HG03558 (cell line): ENCODE data around the gene CASTOR1.
"Not testable (repeated sequence)": the region's sequence is repeated elsewhere in the genome, so short reads cannot be mapped to it uniquely, and the experiment has no call there.

Experiments used
- ATAC-seq: cut with Tn5 transposase; IDR thresholded peaks from one replicate; pipeline ENCODE4 v1.9.1; 2021; ENCODE audit warnings: moderate number of reproducible peaks; ENCODE audit not compliant: unreplicated experiment; ENCODE audit errors: extremely low read depth

The CASTOR1 gene

DNA sequence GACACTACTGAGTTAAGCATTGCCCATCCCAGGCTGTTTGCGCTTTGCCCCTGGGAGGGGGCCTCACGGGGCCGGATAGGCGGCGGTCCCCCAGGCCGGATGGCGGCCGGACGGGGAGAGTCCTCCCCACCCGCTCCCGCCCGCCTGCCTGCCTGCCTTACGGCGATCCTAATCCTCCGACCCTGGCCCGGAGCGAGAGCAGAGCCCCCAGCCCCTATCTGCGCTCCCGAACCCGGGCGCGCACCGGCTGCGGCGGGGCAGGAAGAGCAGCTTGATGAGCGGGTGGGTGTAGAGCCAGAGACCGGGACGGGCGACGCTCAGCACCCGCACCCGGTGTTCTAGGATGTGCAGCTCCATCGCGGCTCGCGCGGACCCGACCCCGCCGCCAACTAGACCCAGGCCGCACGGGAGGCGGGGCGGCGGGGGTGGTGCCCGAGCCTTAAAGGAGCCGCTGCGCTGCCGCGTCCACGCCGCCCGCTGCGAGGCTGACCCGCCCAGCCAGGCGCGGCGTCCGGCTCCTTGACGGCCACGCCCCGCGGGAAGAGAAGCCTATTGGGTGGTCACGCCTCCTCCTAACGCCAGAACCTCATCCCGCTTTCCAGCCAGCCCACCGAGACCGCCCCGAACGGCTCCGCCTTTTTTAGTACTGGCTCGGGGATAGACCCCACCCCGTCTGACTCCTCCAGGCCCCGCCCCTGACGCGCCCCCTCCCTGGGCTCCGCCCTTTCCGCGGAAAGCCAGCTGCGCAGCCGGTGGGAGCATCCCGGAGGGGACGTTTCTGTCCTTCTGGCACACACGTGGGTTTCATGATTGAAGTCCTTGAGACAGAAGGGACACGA, at the start of gene CASTOR1:
TSS of gene CASTOR1 (minus strand) at position 365 of the 839 bp plus-strand sequence. CDS start at position 357, 8 bp downstream.
- ATAC-seq = no peak

DNA sequence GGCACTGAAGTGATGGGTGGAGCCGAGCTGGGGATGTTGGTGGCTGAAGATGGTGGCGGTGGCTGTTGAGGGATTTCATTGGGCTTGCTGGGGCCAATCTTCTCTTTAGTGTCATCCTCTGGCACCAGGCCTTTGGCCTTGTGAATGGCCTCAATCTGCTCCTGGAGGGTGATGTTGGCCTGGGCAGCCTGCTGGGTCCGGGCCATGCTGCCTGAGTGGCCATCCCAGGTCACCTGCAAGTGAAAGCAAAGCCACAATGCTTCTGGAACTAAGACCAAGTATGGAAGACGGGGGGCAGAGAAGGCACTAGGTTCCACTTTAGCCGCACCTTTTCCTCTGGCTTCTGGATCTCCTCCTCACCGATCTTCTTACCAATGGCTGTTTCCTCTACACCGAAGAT, 49.5 kb upstream of the CASTOR1 start:
- ATAC-seq = no peak

DNA sequence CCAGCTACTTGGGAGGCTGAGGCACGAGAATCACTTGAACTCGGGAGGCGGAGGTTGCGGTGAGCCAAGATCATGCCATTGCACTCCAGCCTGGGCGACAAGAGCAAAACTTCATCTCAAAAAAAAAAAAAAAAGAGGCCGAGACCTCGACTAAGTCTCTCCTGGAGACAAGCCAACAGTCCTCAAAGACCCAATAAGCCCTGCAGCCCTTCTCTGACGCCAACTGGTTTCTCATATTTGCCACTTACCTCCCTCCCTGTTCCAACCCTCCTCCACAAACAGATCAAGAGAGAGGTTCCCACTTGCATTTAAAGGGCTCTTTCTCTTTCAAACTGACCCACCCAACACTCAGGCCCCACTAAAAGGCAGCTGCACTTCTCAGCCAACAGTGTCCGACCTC, 49.0 kb upstream of the CASTOR1 start:
- not testable (repeated sequence) for ATAC-seq

DNA sequence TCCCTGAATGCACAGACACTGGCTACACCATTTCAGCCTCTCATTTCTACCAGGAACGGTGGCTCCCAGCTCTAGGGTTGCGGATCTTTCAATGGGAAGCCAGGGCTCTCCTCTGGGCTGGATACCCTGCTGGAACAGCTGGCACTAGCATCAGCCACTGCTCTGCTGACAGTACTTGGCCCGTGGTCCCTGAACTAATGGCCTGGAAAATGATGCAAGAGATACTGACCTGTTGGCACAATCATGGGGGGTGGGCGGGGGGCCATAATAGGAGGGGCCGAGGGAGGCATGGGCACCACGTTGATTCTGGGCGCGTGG, 48.1 kb upstream of the CASTOR1 start:
- ATAC-seq = no peak

DNA sequence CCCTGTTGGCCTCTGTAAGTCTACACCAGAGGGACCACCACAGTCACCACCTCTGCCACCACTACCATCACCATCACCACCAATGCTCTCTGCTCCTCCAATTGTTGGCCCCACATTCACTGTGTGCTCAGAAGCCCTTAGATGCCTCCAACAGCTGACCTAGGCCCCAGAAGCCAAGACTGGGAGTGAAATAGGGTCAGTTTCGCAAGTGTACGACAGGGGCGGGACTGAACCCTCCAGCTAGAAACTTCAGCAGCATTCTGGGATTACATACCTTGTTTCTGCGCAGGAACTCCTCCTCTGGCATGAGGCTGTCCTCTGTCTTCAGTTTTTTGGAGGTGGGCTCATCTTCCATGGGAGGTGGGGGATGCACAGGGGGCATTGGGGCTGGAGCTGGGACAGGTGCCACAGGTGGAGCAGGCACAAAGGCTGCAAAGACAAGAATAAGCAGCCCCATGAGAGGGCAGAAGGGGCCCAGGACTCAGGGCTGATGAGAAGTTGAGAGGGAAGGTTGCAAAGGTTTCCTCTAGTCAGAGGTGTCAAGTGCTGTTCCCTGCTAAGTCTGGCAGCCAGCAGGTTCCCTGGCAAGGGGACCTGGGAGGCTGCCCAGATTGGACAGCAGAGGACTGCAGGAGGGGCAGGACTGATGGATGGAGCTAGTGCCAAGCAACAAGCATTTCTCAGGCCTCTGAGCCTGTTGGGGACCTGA, 47.6 kb upstream of the CASTOR1 start:
- no peak for ATAC-seq

- ATAC-seq = no peak
Measured at GRCh38 chr22:30335236-30335635, 45.9 kb upstream of the CASTOR1 start.

DNA sequence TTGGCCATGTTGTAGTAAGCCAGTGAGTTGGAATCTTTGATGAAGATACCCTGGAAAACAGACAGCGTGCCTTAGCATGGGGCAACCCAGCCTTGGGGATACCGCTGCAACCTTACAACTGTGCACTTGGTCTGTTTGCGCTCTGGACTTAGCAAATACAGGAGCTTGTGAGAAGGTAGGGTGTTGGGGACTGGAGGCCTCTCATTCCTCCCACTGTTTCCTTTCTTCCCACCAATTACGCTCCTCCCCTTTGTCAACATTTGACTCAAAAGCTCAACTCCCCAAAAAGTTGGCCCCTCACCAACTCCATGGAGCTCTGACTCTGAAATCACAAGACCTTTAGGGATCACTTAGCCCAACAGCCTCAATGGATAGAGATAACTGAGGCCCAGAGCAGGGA, 45.3 kb upstream of the CASTOR1 start:
- no peak for ATAC-seq

GRCh38 chr22:30333707-30334087, 44.4 kb upstream of the CASTOR1 start:
- ATAC-seq = no peak

- no peak for ATAC-seq
Measured at GRCh38 chr22:30332994-30333706, 43.8 kb upstream of the CASTOR1 start.

- ATAC-seq = no peak
Measured at GRCh38 chr22:30332551-30332950, 43.2 kb upstream of the CASTOR1 start.

- no peak for ATAC-seq
Measured at GRCh38 chr22:30328466-30329049, 39.3 kb upstream of the CASTOR1 start.

DNA sequence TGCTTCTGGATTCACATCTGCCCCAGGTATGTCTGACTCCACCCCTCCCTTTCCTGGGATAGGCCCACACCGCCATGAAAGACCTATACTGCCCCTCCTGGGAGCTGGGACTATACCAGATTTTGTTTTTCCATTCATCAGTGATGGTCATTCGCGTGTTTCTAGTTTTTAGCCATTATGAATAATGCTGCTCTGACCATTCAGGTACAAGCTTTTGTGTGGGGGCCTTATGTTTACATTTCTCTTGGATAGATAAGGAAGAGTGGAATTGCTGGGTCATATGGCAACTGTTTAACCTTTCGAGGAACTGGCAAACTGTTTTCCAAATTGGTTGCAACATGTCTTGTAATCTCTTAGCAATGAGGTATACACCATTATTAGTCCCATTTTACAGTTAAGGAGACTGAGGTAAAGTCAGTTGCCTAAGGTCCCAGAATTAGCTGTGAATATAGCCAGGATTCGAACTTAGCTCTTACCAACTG, 38.6 kb upstream of the CASTOR1 start:
- ATAC-seq = no peak

DNA sequence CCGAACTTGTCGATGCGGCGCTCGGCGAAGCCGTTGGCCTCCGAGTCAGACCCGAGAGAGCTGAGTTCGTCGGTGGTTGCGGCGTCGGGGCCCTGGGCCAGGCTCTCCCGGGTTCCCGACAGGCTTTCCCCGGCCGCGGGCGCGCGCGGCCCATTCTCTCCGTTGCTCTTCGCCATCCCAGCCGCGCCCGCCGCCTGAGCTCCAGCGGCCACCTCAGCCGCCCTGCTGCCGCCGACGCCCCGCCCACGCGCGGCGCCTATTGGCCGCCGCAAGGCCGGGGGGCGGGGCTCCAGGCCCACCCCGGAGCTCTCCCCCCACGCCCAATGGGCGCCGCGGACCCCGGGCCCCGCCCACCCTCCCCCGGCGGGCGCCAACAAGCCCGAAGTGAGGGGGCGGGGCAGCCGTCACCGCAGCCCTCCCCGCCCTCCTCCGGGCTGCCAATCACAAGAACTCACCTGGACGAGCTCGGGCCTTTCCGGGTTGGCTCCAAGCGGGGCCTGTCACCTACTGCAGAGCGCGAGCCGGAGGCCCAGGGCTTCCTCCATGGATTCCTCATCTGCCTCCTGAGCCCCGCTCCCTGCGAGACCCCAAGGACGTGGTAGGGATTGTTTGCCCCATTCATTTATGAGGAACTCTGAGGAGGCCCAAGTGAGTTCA, 37.5 kb upstream of the CASTOR1 start, which contains the start of gene TBC1D10A:
TSS of gene TBC1D10A (minus strand) at position 236 of the 657 bp plus-strand sequence. CDS start at position 176, 60 bp downstream.
- peak; percentile 51 for ATAC-seq

- ATAC-seq = no peak
Measured at GRCh38 chr22:30326255-30326705, 37.0 kb upstream of the CASTOR1 start.

GRCh38 chr22:30325724-30326254, 36.5 kb upstream of the CASTOR1 start:
- no peak for ATAC-seq

- no peak for ATAC-seq
Measured at GRCh38 chr22:30325065-30325720, 35.9 kb upstream of the CASTOR1 start.

GRCh38 chr22:30324014-30324730, 34.9 kb upstream of the CASTOR1 start:
- ATAC-seq = no peak

- ATAC-seq = no peak
Measured at GRCh38 chr22:30323246-30323645, 33.9 kb upstream of the CASTOR1 start.
